Measurements from ENCODE around the gene PPP2R5C.

Gene PPP2R5C

DNA sequence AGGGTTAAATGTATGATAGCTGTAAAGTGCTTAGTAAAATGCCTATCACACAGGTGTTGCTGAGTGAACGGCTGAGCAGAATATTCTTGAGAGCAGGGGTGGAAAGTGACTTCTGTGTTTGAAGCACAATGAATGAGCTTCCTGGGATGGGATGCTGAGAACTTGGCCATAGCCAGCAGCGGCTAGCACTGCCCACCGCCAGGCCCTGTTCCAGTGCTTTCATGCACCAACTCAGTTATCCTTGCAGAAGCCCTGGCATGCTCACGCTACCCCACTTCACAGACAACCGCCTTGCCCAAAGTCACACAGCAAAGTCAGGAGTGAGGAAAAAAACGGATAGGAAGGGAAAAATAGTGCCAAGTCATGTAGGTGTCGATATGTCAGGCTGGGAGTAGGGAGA is 213.7 kb downstream of the PPP2R5C start:
- no peak for DNase-seq
